AG10803 (cell line): ENCODE measurements around the gene PIK3C2G.
A peak's percentile ranks its signal among the peaks of the same experiment; 100 is the strongest.

Experiments used
- DNase-seq: peaks from one replicate; pipeline ENCODE4 v3.0.0; 2010; ENCODE audit warnings: low read depth
- H3K4me3 ChIP-seq: 2 replicates; pipeline ENCODE4 v1.5.1; 2011; ENCODE audit warnings: mild to moderate bottlenecking, low read length, control low read depth
- TF ChIP-seq, protein P1 (sequence below): conservative IDR thresholded peaks from 2 replicates; pipeline ENCODE4 v1.5.1; 2011; ENCODE audit warnings: mild to moderate bottlenecking, low read length, control low read depth, inconsistent platforms

The PIK3C2G gene

DNA sequence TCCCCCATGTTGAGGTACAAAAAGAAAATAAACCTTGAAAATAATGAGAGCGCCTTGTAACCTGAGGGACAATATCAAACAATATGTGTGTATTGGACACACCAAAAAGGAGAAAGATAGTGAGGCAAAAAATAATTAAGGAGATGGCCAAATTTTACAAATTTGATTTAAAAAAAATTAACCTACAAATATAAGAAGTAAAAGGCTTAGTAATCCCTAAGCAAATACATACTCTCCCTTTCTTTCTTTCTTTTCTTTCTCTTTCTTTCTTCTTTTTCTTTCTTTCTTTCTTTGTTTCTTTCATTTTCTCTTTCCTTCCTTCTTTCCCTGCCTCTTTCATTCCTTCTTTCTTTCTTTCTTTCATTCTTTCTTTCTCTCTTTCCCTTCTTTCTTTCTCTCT lies 133.4 kb downstream of the PIK3C2G start:
- TF ChIP-seq, protein P1, sequence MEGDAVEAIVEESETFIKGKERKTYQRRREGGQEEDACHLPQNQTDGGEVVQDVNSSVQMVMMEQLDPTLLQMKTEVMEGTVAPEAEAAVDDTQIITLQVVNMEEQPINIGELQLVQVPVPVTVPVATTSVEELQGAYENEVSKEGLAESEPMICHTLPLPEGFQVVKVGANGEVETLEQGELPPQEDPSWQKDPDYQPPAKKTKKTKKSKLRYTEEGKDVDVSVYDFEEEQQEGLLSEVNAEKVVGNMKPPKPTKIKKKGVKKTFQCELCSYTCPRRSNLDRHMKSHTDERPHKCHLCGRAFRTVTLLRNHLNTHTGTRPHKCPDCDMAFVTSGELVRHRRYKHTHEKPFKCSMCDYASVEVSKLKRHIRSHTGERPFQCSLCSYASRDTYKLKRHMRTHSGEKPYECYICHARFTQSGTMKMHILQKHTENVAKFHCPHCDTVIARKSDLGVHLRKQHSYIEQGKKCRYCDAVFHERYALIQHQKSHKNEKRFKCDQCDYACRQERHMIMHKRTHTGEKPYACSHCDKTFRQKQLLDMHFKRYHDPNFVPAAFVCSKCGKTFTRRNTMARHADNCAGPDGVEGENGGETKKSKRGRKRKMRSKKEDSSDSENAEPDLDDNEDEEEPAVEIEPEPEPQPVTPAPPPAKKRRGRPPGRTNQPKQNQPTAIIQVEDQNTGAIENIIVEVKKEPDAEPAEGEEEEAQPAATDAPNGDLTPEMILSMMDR, result no peak
- DNase-seq, result no peak
- no peak overlapping the region for H3K4me3 ChIP-seq

DNA sequence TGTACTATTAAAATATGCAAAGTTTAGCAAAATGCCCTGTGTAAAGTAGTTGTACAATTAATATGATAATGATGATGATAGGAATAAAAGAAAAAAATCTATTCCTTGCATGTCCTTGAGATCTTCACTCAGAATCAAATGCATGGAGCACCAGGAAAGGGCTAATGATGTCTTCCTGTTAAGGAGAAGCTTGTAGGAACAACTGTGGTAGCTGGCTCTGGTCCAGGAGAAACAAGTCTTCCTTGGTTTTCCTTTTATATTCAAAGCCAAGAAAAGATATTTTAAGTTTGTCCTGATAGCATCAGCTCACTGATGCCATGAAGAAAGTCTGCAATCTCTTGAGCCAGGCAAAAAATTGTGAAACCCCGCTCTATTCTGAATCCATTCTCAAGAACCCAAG lies 138.9 kb downstream of the PIK3C2G start:
- TF ChIP-seq, protein P1, result no peak
- no peak overlapping the region for H3K4me3 ChIP-seq
- peak; percentile 11 for DNase-seq

DNA sequence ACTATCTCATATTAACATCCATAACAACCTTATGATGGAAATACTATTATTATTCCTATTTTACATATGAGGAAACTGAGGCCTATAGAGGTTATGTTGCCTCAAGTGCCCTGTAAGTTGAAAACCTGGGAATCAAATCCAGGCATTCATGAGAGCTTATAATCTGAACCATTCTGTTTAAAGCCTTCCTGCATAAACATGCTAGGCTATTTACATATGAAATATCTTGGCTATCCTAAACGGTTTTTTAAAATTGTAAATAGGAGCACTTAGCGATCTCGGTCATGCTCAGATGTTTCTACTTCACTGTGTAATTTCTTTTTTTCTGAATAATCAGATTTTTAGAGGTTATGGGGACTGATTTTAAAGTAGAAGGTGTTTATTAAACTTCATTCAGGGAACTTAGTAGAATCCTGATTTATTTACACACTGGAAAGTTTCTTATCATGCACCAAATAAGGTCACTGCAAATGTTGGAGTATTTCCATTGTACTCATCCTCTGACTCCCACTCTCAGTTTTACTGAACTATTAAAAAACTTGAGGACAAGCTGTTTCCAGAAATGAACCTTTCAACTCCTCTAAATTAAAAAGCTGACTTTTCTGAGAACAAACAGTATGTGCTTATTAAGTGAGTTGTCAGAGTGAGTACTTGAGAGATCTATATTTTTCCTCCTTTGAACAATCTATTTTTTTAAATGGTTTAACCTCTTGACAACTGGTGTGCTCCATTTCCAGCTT lies 141.7 kb downstream of the PIK3C2G start:
- no peak for DNase-seq
- TF ChIP-seq, protein P1, result no peak

DNA sequence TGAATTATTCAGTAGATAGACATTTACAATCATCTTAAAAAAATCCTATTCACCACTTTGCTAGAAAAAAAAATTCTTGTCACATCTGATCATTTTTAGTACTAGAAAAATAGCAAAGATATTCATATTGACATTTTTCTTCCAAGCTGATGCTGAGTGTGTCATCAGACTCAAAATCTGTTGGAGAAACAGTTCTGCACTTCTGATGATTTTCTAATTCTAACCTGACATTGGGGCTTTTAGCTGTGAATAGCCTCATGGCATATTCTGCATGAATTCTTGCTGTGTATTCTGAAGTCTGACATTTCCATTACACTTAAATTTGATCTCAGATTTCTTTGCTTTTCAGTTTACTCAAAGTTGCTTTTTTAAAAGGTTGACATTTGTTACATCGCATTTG lies 150.1 kb downstream of the PIK3C2G start:
- no peak overlapping the region for H3K4me3 ChIP-seq
- DNase-seq, result no peak
- TF ChIP-seq, protein P1, result no peak

More for the DNA sequence above, 141.7 kb downstream of the PIK3C2G start:
- no peak overlapping the region for H3K4me3 ChIP-seq

DNA sequence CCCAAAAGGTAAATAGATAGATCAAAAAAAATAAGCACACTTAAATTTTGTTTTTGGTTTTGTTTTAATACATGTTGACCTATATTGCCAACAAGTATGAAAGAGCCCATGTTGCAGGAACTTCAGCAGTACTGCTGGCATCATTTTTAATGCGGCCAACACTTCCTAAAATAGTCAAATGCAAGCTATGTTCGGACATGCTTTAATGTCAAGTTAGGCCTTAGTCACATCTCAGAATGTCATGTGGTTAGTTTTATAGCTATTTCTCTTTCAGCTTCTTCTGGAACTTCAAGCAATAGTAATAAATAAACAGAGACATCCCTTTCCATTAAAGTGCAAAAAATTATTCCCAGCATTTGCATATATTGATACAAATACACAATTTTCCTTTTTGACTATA lies 153.4 kb downstream of the PIK3C2G start:
- H3K4me3 ChIP-seq, result no peak overlapping the region
- no peak for DNase-seq
- TF ChIP-seq, protein P1, result no peak

DNA sequence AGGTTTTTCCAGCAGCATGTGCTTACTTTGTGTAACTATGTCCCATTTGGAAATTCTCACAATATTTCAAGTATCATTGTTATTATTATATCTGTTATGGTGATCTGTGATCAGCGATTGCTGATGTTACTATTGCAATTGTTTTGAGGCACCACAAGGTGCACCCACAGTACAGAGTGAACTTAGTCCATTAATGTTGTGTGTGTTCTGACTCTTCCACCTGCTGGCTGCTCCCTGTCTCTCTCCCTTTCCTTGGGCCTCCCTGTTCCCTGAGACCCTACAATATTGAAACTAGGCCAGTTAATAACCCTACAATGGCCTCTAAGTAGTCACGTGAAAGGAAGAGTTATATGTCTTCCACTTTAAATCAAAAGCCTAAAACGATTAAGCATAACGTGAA lies 153.9 kb downstream of the PIK3C2G start:
- TF ChIP-seq, protein P1, result no peak
- no peak overlapping the region for H3K4me3 ChIP-seq
- no peak for DNase-seq

DNA sequence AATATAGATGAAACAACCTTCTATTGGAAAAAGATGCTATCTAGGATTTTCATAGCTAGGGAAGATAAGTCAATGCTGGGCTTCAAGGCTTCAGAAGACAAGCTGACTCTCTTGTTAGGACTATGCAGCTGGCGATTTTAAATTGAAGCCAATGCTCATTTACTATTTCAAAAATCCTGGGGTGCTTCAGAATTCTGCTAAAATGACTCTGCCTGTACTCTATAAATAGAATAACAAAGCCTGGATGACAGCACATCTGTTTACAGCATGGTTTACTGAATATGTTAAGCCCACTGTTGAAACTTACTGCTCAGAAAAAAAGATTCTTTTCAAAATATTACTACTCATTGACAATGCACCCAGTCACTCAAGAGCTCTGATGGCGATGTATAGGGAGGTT lies 155.1 kb downstream of the PIK3C2G start:
- H3K4me3 ChIP-seq, result no peak overlapping the region
- TF ChIP-seq, protein P1, result no peak
- peak; percentile 20 for DNase-seq
